ENCODE measurements around the gene KCNH6.

The KCNH6 gene

DNA sequence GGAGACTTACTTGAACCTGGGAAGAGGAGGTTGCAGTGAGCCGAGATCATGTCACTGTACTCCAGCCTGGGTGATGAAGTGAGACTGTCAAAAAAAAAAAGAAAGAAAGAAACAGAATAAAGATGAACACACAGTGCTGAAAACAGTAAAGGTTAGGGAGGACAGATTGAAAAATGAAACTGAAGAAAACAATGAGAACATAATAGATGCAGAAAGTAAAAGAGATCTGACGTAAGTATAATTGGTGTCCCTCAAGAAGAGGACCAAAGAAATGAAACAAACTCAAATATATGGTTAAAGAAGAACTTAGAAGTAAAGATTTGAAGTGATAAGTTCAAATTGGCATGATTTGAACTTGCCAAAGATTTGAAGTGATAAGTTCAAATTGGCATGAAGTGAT lies 34.3 kb downstream of the KCNH6 start:
- no peak for DNase-seq

DNA sequence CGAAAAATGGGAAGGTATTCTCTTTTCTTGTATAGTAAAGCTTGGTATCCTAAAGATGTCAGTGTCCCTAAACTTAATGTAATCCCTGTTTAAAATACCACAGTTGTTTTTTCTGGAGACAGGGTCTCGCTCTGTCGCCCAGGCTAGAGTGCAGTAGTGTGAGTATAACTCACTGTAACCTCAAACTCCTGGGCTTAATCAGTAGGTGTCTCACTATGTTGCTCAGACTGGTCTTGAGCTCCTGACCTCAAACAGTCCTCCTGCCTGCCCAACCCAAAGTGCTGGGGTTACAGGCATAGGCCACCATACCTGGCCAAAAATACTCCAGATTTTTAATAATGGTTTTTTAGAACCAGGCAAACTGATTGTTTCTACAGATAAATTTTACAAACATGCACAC lies 35.3 kb downstream of the KCNH6 start:
- DNase-seq, result no peak

DNA sequence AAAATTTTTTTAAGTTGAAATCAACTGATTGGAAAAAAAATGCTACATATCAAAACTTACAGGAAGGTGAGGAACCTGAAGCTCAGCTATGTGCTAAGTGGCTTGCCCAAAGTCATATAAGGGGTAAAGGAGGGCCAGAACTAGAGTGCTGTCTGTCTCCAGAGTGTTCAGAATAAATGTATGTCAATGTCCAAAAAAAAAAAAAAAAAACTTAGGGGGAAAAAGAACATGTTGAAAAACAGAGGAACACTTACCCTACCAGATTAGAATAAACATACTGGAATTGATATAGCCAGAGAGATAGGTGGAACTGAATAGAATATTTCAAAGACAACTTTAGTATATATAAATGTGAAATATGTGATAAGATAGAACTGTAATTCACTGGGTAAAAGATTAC lies 38.7 kb downstream of the KCNH6 start:
- no peak for DNase-seq

DNA sequence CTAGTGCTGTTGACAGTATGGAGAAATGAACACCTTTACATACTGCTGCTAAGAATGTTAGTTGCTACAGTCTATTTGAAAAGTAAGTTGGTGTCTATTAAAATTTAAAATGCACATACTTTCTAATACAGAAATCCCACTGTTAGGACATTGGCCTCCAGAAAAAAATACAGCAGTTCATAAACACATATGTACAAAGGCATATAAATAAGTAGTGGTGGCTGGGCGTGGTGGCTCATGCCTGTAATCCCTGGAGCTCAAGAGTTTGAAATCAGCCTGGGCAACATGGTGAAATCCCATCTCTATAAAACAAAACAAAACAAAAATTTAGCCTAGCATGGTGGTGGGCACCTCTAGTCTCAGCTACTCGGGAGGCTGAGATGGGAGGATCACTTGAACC lies 40.2 kb downstream of the KCNH6 start:
- DNase-seq, result no peak

DNA sequence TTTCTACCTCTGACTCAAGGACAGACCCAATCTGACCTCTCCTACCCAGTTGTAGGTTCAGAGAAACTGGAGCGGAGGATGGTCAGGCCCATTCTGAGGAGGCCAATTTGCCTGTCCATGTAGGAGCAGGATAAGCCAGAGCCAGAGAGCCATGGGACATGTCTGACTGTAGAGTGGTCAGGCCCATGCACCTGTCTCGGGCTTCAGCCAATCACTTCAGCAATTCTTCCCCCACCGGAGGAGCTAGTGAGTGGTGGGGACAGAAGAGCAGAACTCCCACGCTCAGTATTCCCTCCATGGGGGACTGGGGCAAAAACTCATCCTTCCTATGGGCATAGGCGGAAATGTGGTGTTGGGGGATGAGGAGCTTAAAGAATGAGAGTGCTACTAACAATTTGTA lies 41.4 kb downstream of the KCNH6 start:
- DNase-seq, result no peak

DNA sequence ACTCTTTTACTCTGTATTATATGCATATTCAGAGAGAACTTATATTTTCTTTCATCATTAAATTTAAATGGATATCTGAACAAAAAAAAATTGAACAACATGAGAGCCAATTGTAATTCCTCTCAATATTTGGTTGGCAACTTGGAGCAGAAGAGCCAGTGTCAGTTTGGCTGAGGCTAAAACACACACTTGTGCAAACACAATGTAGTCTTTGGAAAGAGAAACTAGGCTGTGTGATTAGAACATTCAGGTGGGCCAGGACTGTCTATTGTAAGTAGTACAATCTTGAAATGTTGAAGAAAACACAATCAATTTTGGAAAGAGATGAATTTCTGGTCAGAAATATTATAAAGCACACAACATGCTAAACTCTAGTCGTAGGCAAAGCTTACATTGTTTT lies 44.1 kb downstream of the KCNH6 start:
- no peak for DNase-seq

DNA sequence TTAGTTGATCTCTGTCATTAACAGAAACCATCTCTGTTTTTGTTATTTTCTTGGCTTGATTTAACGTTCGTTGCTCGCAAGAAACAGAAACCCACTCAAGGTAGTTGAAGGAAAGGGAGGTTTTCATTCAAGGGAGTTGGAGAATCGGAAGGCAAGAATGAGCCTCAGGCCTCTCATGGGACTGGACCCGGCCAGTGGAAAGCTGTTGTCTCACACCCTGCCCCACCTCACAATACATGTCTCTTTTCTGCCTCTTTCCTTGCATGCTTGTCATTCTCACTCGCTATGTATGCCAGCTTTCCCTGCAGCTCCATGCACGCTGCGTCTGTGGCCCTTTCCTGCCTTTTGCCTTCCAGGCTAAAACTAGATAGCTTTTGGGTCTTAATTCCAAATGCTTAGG lies 45.4 kb downstream of the KCNH6 start:
- DNase-seq, result no peak

DNA sequence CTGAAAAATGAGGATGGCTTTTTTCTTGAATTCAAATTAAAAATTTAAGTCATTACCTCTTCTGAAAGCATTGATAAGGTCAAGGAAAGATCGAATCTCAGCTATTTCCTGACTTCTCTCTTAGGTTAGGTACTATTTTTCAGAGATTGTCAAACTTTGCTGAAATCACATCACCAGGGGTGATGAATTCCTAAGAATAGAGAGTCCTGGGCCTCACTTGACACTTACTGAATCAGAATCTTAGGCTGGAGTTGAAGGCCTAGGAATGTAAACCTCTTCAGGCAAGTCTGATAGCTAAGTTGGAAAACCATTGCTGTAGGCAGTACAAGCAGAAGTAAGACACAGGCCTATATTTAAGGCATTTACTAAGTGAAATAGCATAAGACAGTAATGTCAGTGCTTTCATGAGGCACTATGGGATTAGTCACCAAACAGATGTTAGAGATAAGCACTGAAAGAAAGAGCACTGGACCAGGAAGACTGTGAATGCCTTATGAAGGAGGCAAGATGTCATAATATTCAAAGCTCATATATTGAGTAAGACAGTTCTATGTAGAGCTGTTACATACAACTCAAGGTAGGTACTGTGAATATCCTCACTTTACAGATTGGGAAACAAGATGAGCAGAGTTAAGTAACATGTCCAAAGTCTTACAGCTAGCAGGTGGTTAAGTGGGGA lies 48.6 kb downstream of the KCNH6 start:
- DNase-seq, result peak; percentile 25 to 39

DNA sequence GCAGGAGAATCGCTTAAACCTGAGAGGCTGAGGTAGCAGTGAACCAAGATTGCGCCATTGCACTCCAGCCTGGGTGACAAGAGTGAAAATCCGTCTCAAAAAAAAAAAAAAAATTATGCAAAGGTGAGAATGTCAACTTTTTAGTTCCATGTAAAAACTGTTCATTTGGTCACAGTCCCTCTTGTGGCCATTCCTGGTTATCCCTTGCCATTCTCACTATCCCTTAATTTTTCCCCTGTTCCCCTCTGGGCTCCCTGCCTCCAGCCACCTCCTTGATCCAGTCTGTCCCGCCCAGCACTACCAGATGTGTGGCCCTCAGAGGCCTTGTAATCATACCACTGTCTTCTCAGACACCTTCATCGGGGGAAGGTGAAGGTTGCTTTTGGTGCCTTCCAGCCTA lies 50.5 kb downstream of the KCNH6 start:
- DNase-seq, result no peak

DNA sequence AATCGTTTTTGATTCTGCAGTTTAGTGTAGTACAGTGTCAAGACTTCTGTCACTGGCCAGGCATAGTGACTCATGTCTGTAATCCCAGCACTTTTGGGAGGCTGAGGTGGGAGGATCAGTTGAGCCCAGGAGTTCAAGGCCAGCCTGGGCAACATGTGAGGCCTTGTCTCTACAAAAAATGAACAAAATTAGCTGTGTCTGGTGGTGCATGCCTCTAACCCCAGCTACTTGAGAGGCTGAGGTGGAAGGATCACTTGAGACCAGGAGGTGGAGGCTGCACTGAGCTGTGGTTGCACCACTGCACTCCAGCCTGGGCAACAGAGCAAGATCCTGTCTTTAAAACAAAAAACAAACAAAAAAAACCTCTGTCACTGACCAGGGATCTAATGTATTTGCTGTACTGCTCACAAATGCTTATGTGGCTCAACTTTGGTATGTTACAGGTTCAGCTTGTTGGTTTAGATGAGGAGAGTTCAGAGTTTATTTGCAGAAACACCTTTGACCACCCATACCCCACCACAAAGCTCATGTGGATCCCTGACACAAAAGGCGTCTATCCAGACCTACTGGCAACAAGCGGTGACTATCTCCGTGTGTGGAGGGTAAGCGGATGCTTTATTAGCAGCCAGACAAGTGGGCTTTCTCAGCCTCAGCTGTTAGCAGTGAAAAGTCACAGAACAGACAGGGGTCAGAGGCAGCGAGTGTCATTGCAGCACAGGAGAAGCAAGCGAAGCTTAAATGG lies 55.0 kb downstream of the KCNH6 start:
- no peak for DNase-seq

DNA sequence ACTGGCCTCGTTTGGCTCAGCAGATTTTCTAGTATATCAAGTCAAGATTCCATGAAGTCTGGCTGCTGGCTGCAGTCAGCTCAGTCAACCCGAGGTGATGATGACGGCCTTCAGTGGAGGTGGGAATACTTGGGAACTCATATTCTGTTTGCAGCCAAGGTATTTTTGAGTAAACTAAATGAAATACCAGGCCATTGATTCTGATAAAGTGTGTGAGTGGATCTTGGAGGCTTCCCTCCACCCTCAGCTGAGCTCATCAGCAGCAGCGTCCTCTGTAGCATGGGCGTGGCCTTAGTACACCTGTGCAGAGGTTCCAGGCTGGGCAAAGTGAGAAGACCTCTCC lies 55.6 kb downstream of the KCNH6 start:
- no peak for DNase-seq

DNA sequence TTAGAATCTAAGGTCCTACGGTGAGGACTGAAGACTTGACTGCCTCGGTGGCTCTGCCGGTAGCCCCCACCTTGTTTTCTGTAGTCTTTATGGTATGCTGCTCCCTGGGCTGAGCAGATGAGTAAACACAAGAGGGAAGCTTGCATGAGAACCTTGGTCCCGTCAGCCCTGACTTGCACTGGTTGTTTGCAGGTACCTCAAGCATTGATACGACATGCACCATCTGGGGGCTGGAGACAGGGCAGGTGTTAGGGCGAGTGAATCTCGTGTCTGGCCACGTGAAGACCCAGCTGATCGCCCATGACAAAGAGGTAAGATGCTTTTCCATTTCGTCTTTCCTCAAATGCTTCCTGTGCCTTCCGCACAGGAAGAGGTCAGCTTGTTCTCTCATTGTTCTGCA lies 56.5 kb downstream of the KCNH6 start:
- no peak for DNase-seq

DNA sequence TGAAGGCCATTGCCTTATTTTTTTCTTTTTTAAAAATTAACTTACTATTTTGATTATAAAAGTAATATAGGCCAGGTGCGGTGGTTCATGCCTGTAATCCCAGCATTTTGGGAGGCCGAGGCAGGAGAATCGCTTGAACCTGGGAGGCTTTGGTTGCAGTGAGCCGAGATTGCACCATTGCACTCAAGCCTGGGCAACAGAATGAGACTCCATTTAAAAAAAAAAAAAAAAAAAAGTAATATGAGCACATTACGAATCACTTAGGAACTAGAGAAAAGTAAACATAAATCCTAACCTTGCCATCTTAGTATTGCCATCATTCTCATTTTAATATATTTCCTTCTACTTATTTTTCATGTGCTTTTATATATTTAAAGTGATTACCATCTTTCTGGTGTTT lies 64.6 kb downstream of the KCNH6 start:
- no peak for DNase-seq

DNA sequence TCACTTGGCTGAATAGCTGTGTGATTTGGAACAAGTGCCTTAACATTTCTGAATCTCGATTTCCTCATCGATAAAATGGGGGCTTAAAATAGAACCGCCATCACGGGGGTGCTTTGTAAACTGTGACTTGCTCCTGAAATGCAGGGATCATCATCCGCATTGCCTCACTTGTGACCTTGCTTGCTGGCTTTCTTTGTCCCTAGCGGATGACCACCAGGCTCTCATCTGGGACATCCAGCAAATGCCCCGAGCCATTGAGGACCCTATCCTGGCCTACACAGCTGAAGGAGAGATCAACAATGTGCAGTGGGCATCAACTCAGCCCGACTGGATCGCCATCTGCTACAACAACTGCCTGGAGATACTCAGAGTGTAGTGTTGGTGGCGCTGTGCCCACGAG lies 65.6 kb downstream of the KCNH6 start:
- DNase-seq, result no peak

DNA sequence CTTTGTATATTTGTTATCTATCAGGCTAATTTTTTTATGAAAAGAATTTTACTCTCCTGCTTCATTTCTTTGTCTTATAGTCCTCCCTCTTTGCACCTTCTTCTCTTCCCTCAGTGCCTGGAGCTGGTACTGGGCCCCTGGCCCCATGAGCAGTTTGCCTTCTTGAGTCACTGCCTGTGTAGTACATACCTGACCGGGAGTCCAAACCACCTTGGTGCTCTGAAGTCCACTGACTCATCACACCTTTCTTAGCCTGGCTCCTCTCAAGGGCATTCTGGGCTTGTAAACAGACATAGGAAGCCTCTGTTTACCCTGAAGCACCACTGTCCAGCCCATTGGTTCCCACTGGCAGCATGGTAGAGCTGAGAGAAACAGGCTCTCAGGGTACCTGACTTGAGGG lies 66.5 kb downstream of the KCNH6 start:
- DNase-seq, result no peak

DNA sequence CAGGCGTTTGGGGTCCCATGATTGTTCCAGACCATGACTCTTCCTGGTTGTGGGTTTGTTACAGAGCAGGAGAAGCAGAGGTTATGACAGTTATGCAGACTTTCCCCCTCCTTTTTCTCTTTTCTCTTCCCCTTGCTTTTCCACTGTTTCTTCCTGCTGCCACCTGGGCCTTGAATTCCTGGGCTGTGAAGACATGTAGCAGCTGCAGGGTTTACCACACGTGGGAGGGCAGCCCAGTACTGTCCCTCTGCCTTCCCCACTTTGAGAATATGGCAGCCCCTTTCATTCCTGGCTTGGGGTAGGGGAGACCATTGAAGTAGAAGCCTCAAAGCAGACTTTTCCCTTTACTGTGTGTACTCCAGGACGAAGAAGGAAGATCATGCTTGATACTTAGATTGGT lies 69.6 kb downstream of the KCNH6 start:
- no peak for DNase-seq

DNA sequence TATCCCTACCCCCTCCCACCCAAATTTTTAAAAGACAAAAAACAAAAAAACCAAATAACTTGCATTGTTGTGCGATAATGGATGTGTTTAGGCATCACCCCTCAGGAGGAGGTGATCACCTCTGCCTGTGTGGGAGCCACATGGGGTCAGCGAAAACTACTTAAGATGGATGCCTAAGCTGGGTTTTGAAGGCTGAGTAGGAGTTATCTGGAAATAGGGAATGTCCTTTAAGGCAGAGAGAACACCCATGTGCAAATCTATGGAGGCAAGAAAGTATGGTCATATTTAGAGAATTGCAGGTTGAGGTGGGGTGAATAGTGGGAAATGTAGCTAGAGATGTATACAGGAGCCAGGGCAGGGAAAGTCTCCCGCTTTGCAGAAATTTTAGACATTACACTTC lies 72.0 kb downstream of the KCNH6 start:
- no peak for DNase-seq

Data from inflammatory macrophage (primary cell).